Measurements from ENCODE around the gene PPP3CA.

GRCh38 chr4:101251261-101251660, 96.1 kb downstream of the PPP3CA start:
- TF ChIP-seq CTCF (IDR thresholded peaks at IDR 0.05; ENCODE audit: low read length) (no peak), EZH2 (IDR thresholded peaks at IDR 0.05; ENCODE audit: borderline replicate concordance, low read length) (no peak)
